GM21528 (cell line): Measurements from ENCODE around the gene KDM4D.
"Not testable (repeated sequence)": the region's sequence is repeated elsewhere in the genome, so short reads cannot be mapped to it uniquely, and the experiment has no call there.

ENCODE experiments used
- ATAC-seq: cut with Tn5 transposase; IDR thresholded peaks from one replicate; pipeline ENCODE4 v1.9.1; 2021; ENCODE audit warnings: mild to moderate bottlenecking, moderate library complexity; ENCODE audit not compliant: unreplicated experiment, low FRiP score

KDM4D gene

DNA sequence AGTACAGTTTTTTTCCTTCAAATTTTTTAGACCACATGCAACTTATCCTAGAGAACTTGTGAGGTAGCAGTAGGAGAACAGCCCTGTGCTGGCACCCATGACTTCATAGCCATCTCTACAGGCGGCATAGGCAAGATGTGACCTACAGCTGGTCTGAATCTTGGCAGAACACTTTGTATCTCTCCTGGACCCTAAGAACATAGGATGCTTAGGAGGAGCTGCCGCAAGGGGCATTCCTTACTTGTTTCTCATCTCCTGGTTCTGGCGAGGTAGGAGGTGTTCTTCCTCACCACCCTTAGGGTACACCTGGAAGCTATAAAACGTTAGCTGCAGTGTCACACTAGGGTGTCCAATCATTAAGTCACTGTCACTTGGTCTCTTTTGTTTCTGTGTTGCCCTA lies 16.5 kb upstream of the KDM4D start:
- ATAC-seq = no peak

DNA sequence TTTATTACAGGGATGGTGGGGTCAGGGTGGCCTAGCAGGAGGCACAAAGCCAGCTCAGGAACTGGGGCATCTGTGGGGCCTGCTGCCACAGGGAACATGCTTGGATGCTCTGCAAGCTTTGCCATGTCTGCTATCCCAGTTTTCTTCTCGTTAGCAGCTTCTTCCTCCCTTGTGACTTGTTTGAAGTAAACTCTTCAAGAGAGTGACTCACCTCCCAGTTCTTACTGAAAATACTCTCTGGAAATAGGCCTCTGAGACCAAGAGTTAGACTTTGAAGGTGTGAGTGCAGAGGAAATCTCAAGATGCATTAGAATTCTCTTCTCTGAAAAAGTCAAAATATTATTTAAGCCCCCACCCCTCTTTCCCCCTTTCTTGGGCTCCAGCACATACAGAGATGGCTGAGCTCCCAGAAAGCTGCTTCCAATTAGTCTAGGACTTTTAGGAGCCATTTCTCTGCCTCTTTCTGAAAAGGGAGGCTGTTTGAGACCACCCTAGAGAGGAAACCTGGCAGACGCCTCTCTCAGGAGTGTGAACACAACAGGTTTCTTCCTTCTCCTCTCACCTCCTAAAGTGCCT lies 15.3 kb upstream of the KDM4D start:
- no peak for ATAC-seq

DNA sequence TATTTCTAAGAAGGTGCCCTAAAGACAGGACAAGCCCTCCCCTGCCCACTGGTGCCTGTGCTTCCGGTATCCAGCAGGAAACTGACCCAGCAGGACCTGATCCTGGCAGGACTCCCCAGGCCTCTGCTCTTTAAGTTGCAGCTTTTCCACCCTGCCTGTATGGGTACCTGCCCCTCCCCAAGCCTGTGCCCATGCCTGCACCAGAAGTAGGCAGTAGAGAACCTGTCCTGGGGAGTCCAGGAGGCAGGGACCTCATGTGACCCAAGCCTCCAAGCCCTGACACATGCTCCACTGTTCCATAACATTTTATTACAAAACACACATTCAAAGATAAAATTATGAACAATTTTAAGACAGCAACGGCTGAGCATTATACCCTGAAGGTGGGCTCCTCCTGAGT lies 14.3 kb upstream of the KDM4D start:
- no peak for ATAC-seq

DNA sequence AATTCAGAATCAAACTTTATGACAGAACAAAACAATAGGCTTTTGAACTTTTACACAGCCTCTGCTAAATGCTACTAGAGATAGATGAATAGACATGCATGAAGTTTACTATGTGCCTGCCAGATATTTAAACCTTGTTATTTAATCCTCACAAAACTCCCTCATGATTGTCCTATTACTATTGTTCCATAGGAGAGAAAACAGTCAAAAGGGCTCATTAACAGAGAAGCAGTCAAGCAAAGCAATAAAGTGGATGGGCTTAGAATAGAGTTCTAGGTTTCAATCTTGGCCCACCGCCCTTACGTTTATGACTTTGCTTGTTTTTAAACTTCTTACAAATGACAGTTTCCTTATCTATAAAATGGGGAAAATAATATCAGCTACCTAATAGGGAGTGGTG lies 13.0 kb upstream of the KDM4D start:
- ATAC-seq = no peak

DNA sequence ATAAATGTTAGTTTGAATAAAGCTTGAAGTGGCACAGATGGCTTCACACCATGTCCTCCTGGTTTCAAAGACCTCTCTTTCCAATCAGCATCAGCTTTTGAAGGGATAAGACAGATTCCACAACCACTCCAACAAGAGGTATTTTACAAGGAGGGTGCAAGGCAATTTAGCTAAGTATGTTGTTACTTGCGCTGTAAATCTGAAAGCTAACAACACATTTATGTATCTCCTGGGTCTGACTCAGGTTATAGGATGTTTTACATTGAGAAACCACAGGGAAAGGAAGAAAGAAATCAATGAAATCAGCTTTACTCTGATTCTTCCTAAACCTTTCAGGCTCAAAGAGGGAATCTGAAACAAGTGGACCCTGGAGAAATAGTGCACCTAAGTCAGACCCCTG lies 12.3 kb upstream of the KDM4D start:
- ATAC-seq = no peak

DNA sequence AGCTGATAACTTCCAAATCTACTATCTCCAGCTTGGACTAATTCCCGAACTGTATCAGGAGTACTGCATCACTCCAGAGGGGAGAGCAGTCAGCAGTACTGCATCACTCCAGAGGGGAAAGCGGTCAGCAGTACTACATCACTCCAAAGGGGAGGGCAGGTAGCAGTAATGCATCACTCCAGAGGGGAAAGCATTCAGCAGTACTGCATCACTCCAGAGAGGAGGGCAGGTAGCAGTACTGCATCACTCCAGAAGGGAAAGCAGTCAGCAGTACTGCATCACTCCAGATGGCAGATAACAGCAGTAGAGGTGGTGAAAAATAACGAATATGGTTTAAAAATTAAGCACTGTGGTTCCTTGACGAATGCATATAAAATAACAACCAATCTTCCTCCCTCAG lies 8.6 kb upstream of the KDM4D start:
- ATAC-seq = no peak

DNA sequence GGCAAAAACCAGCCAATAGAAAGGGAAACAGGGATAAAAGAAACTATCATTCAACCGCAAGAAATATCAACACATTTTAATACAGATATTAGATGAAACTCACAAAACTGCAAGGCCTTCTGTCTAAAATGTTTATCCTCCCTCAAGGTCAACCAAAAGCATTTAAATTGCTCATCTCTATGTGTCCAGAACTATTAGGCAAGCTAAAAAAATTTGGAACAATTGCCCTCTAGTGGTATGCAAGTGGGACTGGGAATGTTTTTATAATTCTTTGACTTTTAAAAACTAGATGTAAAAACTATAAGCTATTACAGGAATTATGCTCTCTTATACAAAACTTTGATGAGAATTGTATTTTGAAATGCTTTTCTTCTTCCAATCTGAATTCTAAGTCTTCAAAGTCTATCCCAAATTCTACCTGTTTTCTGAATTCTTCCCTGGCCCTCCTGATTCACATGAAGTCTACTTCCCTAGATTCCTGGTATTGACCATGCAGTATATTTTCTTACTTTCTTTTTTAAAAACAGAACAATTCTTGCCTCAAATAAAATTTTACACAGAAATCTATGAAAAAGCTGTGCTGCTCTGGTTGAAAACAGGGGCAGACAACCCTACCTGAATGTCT lies 5.1 kb upstream of the KDM4D start:
- no peak for ATAC-seq

DNA sequence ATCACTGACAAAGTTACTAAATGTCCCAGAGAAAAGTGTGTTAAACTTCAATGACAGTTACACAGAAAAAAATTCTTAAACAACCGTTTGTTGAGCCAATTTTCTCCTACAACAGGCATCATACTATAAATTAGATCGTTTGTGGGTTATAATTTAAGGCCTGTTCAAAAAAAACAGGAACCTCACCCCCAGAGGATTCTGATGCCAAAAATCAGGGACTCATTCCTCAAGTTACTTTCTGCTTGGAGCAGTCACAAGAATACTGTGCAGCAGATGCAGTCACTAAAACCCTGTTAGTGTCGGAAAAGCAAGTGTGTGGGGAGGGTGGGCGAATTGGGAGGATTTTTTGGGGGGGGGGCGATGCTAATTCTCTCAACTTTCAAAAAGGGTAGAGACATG lies 810 bp upstream of the KDM4D start:
- ATAC-seq = no peak

DNA sequence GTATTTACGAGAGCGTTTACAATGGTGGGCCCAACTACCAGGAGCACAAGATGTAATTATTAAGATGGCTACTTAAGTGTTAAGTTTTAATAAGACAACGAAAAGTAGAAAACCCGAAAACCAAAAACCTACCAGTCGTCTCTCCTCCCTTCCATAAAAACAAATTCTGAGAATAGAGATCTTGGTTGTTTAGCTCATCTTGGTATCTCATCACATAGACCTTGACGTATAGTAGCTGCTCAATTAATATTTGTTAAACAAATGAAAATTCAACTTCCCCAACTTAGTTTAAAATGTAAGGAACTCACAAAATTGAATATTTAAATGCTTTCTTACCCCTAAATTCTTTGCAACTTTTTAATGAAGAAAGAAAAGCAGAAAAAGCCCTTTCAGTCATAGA lies 669 bp downstream of the KDM4D start:
- ATAC-seq = no peak

DNA sequence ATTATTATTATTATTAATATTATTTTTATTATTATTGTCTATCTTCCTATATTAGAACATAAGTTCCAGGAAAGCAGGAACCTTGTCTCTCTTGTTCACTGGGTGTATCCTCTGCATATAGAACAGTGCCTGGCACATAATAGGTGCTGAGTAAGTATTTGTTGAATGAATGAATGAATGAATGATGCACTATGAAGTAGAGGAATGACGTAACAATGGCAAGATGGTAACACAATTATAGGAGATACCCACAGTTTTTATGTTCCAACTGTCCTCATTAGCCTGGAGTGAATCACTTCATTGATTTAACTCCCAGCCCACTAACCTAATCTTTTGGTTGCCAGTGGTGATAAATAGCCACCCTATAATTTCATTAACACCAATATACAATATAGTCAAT lies 2.1 kb downstream of the KDM4D start:
- no peak for ATAC-seq

DNA sequence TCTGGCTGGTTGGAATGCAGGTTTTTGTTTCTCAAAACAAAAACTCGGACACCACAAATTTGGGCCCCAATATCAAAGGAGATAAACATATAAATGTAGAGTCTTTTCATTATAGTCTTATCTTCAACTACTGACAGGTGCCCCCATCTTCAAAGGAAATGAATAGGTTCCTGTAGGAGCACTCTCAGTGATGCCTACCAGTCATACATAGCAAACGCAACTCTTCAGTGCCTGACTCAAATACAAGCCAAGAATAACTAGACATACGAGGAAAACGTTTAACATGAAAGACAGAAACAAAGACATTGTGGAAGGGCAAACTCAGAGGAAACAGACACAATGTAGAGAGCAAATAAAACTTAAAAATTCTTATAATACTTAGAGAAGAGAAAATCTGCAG lies 13.9 kb downstream of the KDM4D start:
- no peak for ATAC-seq

DNA sequence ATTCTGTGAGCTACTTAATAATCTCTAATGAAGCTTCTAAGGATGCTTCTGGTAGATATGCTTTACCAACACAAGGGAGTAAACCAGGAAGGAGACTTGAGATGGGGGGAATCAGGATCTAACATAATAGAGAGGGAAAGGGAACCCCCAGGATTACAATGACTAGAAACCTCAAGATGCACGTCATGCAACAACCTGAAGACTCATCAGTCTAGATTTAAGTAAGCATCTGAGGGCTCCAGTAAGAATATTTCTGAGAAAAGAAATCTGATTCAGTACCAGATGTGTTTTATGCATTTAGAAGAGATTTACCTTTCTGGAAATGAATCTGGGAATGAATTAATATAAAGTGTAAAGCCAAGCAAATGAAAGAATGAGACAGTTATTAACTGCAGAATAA lies 15.2 kb downstream of the KDM4D start:
- ATAC-seq = no peak

DNA sequence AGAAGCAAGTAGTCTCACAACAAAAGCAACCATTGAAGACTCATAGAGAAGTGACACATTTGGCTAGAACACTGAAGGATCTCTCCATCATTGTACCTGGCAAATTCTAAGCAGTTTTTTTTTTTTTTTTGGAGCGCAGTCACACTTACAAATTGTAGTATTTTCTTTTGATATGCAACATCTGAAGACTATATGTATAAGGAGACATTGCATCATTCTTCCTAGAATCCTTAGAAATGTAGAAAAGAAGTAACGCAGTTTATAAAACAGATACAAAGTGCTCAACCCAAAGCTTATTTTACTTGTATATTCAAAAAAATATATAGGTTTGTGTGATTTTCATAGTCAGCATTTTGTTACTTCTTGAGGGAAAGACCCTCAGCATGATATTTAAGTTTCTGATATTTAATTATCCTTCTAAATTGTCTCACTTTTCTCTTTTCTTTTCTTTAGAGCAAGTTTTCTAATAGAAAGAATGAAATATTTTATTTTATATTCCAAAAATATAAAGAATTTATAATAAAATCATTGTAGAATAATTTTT lies 20.0 kb downstream of the KDM4D start:
- ATAC-seq = no peak

DNA sequence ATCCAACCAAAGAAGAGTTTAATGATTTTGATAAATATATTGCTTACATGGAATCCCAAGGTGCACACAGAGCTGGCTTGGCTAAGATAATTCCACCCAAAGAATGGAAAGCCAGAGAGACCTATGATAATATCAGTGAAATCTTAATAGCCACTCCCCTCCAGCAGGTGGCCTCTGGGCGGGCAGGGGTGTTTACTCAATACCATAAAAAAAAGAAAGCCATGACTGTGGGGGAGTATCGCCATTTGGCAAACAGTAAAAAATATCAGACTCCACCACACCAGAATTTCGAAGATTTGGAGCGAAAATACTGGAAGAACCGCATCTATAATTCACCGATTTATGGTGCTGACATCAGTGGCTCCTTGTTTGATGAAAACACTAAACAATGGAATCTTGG lies 23.9 kb downstream of the KDM4D start:
- ATAC-seq = no peak

DNA sequence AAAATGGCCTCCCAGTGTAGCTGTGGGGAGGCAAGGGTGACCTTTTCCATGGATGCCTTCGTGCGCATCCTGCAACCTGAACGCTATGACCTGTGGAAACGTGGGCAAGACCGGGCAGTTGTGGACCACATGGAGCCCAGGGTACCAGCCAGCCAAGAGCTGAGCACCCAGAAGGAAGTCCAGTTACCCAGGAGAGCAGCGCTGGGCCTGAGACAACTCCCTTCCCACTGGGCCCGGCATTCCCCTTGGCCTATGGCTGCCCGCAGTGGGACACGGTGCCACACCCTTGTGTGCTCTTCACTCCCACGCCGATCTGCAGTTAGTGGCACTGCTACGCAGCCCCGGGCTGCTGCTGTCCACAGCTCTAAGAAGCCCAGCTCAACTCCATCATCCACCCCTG lies 24.8 kb downstream of the KDM4D start:
- ATAC-seq = no peak

DNA sequence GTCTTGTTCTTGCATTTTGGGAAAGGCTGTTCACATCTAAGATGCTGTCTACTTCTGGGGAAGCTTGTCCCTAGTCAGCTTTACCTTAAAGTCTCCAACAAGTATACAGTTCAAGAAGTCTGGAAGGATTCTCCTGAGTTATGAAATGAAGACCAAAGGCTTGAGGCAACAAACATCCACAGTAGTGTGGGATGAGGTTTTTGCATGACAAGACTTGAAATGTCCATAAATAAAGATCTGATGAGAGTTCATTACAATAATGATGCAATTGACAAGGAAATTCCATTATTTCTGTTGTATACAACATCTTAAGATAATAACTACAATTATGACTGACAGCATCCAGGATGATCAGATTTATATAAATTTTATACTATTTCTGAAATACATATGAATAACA lies 30.2 kb downstream of the KDM4D start:
- no peak for ATAC-seq

DNA sequence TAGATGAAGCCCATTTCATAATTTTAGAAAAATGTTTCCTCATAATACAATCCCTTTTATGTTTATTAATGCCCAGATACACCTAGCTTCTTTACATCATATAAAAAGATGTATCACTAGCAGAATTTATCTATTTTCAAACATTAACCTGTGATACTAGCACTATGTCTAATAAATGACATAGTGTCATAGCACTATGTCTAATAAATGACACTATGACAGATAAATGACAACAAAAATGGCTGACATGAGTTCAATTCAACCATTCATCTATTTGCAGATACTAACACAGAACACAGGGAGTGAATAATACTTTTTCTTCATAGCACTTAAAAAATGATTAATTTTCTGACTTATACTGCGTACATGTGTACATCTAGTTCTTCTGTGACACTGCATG lies 32.1 kb downstream of the KDM4D start:
- ATAC-seq = no peak

DNA sequence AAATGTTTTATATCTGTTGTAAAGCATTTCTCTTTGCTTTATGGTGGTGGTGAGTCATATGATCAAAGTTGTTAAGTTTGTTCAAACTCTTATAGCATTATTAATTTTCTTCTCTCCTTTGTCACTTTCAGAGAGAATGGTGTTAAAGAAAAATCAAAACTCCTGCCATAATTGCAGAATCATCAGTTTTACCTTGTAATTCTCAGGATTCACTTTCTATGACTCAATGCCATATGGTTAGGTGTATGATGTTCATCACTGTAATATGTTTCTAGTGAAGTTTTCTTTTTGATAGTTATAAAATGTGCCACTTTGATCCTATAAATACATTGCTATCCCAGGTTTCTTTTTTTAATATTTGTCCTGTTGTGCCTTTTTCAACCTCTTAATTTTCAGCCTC lies 37.9 kb downstream of the KDM4D start:
- no peak for ATAC-seq

DNA sequence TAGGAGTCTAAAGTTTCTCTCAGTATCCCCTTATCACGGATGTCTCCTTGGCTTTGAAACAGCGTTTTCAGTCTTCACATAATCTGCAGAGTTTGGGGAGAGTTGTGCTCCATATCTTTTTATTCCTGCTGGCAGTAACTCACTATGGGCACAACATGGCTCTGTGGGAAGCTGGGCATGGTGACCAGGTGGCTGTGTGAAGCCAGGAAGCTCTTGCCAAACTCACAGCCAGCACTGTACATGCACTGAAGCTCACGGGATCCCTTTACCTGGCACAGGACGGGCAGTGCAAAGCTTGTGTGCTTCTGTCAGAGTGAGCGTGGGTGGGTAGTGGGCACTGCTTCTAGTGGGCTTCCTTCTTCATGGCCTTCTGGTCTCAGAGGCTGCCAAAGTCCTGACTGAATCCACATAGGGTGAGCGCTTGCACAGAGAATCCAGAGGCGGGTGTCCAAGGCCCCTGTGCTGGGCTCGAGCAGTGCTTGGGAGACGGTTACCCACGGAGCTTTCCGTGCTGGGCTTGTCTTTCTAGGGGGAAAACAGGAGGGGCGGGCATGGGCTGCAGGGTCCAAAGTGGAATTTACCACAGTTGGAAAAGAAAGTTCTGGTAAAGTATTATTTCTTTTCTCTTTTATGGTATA lies 40.8 kb downstream of the KDM4D start:
- ATAC-seq = no peak

DNA sequence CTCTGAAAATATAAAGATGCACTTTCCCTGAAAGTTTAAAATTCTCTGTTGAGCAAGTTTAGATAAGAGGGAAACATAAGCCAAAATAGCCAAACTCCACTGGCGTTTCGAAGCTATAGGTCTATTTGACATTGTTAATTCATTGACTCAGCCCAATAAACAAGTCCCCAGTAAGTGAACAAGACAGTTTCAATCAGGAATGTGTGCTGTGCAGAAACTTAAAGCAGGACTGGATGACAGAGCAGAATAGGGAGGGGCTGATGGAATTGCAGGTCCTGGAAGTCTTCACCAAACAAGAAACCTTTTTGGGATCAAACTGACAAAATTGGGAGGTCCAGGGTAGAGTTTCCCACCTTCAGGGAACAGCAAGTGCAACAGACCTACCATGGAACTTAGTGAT lies 42.6 kb downstream of the KDM4D start:
- no peak for ATAC-seq

DNA sequence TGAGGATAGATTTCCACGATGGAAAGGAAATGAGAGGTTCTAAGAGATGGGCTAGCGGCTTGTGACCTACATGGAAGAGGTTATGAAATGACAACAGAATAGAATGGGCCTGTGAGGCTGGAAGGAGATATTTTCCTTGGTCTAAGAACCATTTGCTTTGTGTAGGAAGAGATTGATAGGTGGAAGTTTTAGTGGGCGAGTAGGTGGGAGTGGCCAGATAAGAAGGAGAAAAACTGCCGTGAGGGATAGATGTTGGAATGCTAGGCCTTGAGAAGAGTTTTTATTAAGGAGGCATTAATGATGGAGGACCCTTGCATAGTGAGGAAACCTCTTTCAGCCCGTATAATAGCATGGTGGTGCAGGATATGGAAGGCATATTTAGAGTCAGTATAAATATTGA lies 48.0 kb downstream of the KDM4D start:
- not testable (repeated sequence) for ATAC-seq

DNA sequence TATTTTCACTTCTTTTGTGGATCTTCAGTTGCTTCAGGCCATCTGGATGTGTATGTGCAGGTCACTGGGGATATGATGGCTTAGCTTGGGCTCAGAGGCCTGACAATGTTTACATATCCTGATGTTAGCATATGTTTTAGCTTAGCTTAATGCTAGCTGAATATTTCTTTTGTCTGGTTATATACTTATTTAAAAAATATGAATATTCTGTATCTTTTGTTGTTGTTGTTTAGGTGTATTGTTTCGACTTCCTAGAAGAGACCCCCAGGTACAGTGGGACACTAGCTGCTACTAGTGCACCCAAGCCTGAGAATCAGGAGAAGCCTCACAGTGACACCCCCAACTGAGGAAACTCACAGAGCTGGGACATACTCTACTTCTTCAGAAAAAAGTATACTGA lies 51.4 kb downstream of the KDM4D start, which contains the start of gene KDM4E:
Gene KDM4E, plus strand, starts transcription at position 301 of the 400 bp plus-strand sequence. CDS start 300 bp downstream, outside the sequence.
- ATAC-seq = no peak
